ENCODE results near the gene GPSM3. TPM values are rescaled to one million over a fixed set of nuclear protein-coding genes. Genes with fewer than 3 reads are reported as not detected.

The GPSM3 gene
- total and polyA plus RNA-seq, 2 of the 13 experiments (the other 11 are each of a cell fraction or from before 2014, with no cell fraction given): 0.18 to 6.2 TPM

DNA sequence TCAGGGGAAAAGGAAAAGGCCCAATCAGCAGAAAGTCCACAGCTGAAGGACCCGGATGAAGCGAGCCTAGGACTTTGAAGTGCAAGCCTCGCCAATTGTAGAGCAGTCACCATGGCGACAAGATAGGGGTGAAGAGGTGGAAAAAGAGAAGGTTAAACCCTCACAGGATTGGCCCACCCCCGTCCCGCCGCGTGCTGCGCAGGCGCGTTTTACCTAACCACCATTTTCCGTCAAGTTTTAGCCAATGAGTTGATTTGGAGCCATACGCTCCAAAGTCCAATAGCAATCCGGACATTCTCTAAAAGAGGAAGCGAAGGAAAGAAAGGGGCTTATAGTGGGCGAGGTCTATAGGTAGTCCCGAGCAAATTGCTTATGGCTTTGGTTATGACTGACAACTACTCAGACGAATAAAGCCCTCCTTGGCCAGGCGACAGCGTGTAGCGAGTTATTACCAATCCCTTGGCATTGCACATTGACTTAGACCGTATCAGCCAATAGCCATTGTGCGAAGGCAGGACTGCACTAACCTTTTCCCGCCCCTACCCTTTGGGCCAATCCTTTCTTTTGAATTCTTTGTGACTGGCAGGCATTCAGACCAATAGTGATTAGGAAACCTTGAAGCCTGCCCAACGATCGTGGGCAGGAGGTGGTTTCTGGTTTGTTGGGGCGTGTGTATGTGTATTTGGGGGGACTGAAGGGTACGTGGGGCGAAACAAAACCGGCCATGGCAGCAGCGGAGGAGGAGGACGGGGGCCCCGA lies 14.5 kb downstream of the GPSM3 start, which contains the start of gene RNF5 (continued):
- TF ChIP-seq, protein P1, sequence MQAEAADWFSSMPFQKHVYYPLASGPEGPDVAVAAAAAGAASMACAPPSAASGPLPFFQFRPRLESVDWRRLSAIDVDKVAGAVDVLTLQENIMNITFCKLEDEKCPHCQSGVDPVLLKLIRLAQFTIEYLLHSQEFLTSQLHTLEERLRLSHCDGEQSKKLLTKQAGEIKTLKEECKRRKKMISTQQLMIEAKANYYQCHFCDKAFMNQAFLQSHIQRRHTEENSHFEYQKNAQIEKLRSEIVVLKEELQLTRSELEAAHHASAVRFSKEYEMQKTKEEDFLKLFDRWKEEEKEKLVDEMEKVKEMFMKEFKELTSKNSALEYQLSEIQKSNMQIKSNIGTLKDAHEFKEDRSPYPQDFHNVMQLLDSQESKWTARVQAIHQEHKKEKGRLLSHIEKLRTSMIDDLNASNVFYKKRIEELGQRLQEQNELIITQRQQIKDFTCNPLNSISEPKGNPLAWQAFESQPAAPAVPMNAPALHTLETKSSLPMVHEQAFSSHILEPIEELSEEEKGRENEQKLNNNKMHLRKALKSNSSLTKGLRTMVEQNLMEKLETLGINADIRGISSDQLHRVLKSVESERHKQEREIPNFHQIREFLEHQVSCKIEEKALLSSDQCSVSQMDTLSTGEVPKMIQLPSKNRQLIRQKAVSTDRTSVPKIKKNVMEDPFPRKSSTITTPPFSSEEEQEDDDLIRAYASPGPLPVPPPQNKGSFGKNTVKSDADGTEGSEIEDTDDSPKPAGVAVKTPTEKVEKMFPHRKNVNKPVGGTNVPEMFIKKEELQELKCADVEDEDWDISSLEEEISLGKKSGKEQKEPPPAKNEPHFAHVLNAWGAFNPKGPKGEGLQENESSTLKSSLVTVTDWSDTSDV (CRISPR knock-in tag; IDR thresholded peaks at IDR 0.05): no peak
- no peak for TF ChIP-seq DPF2 (CRISPR knock-in tag; IDR thresholded peaks at IDR 0.05; ENCODE audit: borderline replicate concordance, low read depth)
- TF ChIP-seq CREM (IDR thresholded peaks at IDR 0.05): peak; percentile 91
- no peak for TF ChIP-seq CREM (CRISPR knock-in tag; IDR thresholded peaks at IDR 0.05)
- TF ChIP-seq, protein P2, sequence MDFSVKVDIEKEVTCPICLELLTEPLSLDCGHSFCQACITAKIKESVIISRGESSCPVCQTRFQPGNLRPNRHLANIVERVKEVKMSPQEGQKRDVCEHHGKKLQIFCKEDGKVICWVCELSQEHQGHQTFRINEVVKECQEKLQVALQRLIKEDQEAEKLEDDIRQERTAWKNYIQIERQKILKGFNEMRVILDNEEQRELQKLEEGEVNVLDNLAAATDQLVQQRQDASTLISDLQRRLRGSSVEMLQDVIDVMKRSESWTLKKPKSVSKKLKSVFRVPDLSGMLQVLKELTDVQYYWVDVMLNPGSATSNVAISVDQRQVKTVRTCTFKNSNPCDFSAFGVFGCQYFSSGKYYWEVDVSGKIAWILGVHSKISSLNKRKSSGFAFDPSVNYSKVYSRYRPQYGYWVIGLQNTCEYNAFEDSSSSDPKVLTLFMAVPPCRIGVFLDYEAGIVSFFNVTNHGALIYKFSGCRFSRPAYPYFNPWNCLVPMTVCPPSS (IDR thresholded peaks at IDR 0.05): no peak
- TF ChIP-seq ZNF878 (CRISPR knock-in tag; IDR thresholded peaks at IDR 0.05): no peak
- TF ChIP-seq ZNF431 (CRISPR knock-in tag; IDR thresholded peaks at IDR 0.05; ENCODE audit: borderline replicate concordance, low read depth): no peak
- TF ChIP-seq, protein P3, sequence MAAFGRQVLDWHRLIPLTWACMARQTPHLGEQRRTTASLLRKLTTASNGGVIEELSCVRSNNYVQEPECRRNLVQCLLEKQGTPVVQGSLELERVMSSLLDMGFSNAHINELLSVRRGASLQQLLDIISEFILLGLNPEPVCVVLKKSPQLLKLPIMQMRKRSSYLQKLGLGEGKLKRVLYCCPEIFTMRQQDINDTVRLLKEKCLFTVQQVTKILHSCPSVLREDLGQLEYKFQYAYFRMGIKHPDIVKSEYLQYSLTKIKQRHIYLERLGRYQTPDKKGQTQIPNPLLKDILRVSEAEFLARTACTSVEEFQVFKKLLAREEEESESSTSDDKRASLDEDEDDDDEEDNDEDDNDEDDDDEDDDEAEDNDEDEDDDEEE (CRISPR knock-in tag; IDR thresholded peaks at IDR 0.05): peak; percentile 45; the same call in 1 of the 2 replicates
- TF ChIP-seq BCL6 (CRISPR knock-in tag; IDR thresholded peaks at IDR 0.05): no peak
- no peak for TF ChIP-seq NKX3-1 (CRISPR knock-in tag; IDR thresholded peaks at IDR 0.05)
- peak; percentile 9; the same call in 1 of the 2 replicates for TF ChIP-seq KAT8 (CRISPR knock-in tag; IDR thresholded peaks at IDR 0.05)
- no peak for TF ChIP-seq AGO2 (optimal IDR thresholded peaks at IDR 0.05; ENCODE audit: low read depth, low read length)
- TF ChIP-seq, protein P4, sequence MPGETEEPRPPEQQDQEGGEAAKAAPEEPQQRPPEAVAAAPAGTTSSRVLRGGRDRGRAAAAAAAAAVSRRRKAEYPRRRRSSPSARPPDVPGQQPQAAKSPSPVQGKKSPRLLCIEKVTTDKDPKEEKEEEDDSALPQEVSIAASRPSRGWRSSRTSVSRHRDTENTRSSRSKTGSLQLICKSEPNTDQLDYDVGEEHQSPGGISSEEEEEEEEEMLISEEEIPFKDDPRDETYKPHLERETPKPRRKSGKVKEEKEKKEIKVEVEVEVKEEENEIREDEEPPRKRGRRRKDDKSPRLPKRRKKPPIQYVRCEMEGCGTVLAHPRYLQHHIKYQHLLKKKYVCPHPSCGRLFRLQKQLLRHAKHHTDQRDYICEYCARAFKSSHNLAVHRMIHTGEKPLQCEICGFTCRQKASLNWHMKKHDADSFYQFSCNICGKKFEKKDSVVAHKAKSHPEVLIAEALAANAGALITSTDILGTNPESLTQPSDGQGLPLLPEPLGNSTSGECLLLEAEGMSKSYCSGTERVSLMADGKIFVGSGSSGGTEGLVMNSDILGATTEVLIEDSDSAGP (CRISPR knock-in tag; IDR thresholded peaks at IDR 0.05; ENCODE audit: borderline replicate concordance): peak; percentile 62
- TF ChIP-seq HDAC1 (CRISPR knock-in tag; IDR thresholded peaks at IDR 0.05): peak; percentile 66
- TF ChIP-seq YEATS2 (CRISPR knock-in tag; IDR thresholded peaks at IDR 0.05; ENCODE audit: borderline replicate concordance): peak; percentile 77; the same call in 1 of the 2 replicates
- peak; percentile 88; the same call in 1 of the 2 replicates for TF ChIP-seq ATF1 (CRISPR knock-in tag; IDR thresholded peaks at IDR 0.05)
- TF ChIP-seq SMC3 (IDR thresholded peaks at IDR 0.05; ENCODE audit: low read length): no peak; the same call in 1 of the 2 replicates
- TF ChIP-seq IRF2 (CRISPR knock-in tag; IDR thresholded peaks at IDR 0.05): no peak; the same call in 1 of the 2 replicates
- no peak for TF ChIP-seq AGO1 (IDR thresholded peaks at IDR 0.05; ENCODE audit: low read depth, low read length, poor library complexity, severe bottlenecking)
- no peak for TF ChIP-seq NR2F2 (IDR thresholded peaks at IDR 0.05; ENCODE audit: borderline replicate concordance, low read depth)
- TF ChIP-seq CHD4 (IDR thresholded peaks at IDR 0.05; ENCODE audit: borderline replicate concordance, low read length): no peak
- TF ChIP-seq ZNF737 (CRISPR knock-in tag; IDR thresholded peaks at IDR 0.05; ENCODE audit: borderline replicate concordance): no peak
- no peak for TF ChIP-seq ZNF33A (CRISPR knock-in tag; IDR thresholded peaks at IDR 0.05; ENCODE audit: borderline replicate concordance)
- TF ChIP-seq ISX (CRISPR knock-in tag; conservative IDR thresholded peaks at IDR 0.05): no peak
